ENCODE results near the gene DACH1.

- TF ChIP-seq CTCF (conservative IDR thresholded peaks at IDR 0.05 in 1 of 2, IDR thresholded peaks at IDR 0.05 in 1 of 2; ENCODE audit: low read depth in 1 of 2, low read length in 2 of 2) = no peak
- TF ChIP-seq EZH2 (IDR thresholded peaks at IDR 0.05; ENCODE audit: low read length, missing control alignments) = no peak
Measured at GRCh38 chr13:71752775-71753513, 114.1 kb downstream of the DACH1 start.

All from fibroblast of lung (primary cell).